WTC11 (cell line): Measurements from ENCODE around the gene P2RX3. TPM values are rescaled to one million over a fixed set of nuclear protein-coding genes. Genes with fewer than 3 reads are reported as not detected.

Experiments used
- ATAC-seq: fragments of 200-7000 bp; cut with Tn5 transposase; 2 replicates; pipeline ENCODE4 v1.10.0; 2021; ENCODE audit warnings: mild to moderate bottlenecking, moderate library complexity
- CTCF ChIA-PET: fragments of 300-600 bp; sonication (Branson Sonifier 250); formaldehyde crosslinking; loops from one replicate; lab custom pipeline; 2021; ENCODE audit warnings: antibody characterized with exemption; lab: Charles Lee
- POLR2A ChIA-PET: fragments of 350-600 bp; sonication (Branson Sonifier 250); formaldehyde crosslinking; loops from one replicate; lab custom pipeline; 2021; ENCODE audit warnings: antibody characterized with exemption; lab: Charles Lee
- DNase-seq: peaks from one replicate; pipeline ENCODE4 v3.0.0; 2021; ENCODE audit warnings: low spot score
- H3K27ac Mint-ChIP-seq: 2 replicates; pipeline ENCODE4 v1.8.0; 2021; ENCODE audit warnings: mixed read lengths
- H3K27me3 Mint-ChIP-seq: 2 replicates; pipeline ENCODE4 v1.8.0; 2021; ENCODE audit warnings: low read depth, mild to moderate bottlenecking, moderate library complexity, mixed read lengths
- H3K36me3 Mint-ChIP-seq: 2 replicates; pipeline ENCODE4 v1.8.0; 2021; ENCODE audit warnings: mixed read lengths
- H3K4me1 Mint-ChIP-seq: 2 replicates; pipeline ENCODE4 v1.8.0; 2022; ENCODE audit warnings: mixed read lengths
- H3K4me3 Mint-ChIP-seq: 2 replicates; pipeline ENCODE4 v1.8.0; 2021; ENCODE audit warnings: mild to moderate bottlenecking, moderate library complexity, mixed read lengths
- H3K9me3 Mint-ChIP-seq: 2 replicates; pipeline ENCODE4 v1.8.0; 2021; ENCODE audit warnings: mixed read lengths
- ATF1 ChIP-seq: sonication (generic); formaldehyde crosslinking; IDR thresholded peaks from 2 replicates; pipeline ENCODE4 v1.8.1; 2023; ENCODE audit warnings: mild to moderate bottlenecking, moderate library complexity, missing genetic modification reagents
- ELF4 ChIP-seq: sonication (generic); formaldehyde crosslinking; IDR thresholded peaks from 2 replicates; pipeline ENCODE4 v1.8.1; 2022; ENCODE audit warnings: low read depth, mild to moderate bottlenecking, moderate library complexity, missing genetic modification reagents
- MYBL2 ChIP-seq: sonication (generic); formaldehyde crosslinking; IDR thresholded peaks from 2 replicates; pipeline ENCODE4 v1.8.1; 2023; ENCODE audit warnings: mild to moderate bottlenecking, moderate library complexity, missing genetic modification reagents
- NFATC4 ChIP-seq: fragments of 250-450 bp; sonication (Bioruptor Pico); IDR thresholded peaks from 2 replicates; pipeline ENCODE4 v1.9.0; 2021; ENCODE audit warnings: mild to moderate bottlenecking
- NR3C1 ChIP-seq: sonication (generic); formaldehyde crosslinking; conservative IDR thresholded peaks from 2 replicates; pipeline ENCODE4 v1.8.1; 2023; ENCODE audit warnings: low read depth, mild to moderate bottlenecking, missing genetic modification reagents
- ZNF219 ChIP-seq: sonication (generic); formaldehyde crosslinking; IDR thresholded peaks from 2 replicates; pipeline ENCODE4 v1.8.0; 2023; ENCODE audit warnings: missing genetic modification reagents, mild to moderate bottlenecking, borderline replicate concordance
- ZNF671 ChIP-seq: fragments of 250-450 bp; sonication (Bioruptor Pico); IDR thresholded peaks from 2 replicates; pipeline ENCODE4 v1.8.0; 2021; ENCODE audit warnings: mild to moderate bottlenecking
- total RNA-seq: library from RNA; stranded (reverse); gene quantifications from 3 replicates; pipeline ENCODE4 v1.2.3, GENCODE V29; 2021
- TF ChIP-seq, protein P1 (sequence below): sonication (generic); formaldehyde crosslinking; IDR thresholded peaks from 2 replicates; pipeline ENCODE4 v1.8.1; 2022; ENCODE audit warnings: low read depth, missing genetic modification reagents, borderline replicate concordance
- TF ChIP-seq, protein P2 (sequence below): sonication (generic); formaldehyde crosslinking; IDR thresholded peaks from 2 replicates; pipeline ENCODE4 v1.8.0; 2023; ENCODE audit warnings: missing genetic modification reagents
- TF ChIP-seq, protein P3 (sequence below): fragments of 250-450 bp; sonication (Bioruptor Pico); IDR thresholded peaks from 2 replicates; pipeline ENCODE4 v1.9.0; 2021; ENCODE audit warnings: mild to moderate bottlenecking
- TF ChIP-seq, protein P4 (sequence below): sonication (generic); formaldehyde crosslinking; IDR thresholded peaks from 2 replicates; pipeline ENCODE4 v1.8.1; 2023; ENCODE audit warnings: mild to moderate bottlenecking, missing genetic modification reagents
- TF ChIP-seq, protein P5 (sequence below): sonication (generic); formaldehyde crosslinking; IDR thresholded peaks from 2 replicates; pipeline ENCODE4 v1.8.1; 2023; ENCODE audit warnings: mild to moderate bottlenecking, missing genetic modification reagents, moderate library complexity

The P2RX3 gene
- total RNA-seq, 1 experiment from 2014 or later, result 0.26 TPM

DNA sequence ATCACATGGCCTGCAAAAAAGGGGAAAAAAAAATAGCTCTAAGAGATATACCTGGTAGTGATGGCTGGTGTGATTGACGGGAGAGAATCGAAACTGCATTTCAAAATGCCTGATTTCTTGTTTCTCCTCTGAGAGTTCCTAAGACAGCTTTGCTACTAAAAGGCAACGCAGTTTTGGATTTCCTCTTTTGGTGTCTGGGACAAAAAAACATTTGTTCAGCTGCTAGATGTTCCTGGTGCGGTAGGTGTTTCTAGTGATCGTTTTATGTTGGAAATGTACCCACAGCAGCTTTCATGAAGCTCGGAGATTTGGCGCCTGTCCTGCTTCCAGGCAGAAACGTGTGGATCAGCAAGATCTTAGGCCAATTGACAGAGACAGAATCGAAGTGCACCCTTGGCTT is 18.1 kb downstream of the P2RX3 start (continued):
- TF ChIP-seq, protein P1, sequence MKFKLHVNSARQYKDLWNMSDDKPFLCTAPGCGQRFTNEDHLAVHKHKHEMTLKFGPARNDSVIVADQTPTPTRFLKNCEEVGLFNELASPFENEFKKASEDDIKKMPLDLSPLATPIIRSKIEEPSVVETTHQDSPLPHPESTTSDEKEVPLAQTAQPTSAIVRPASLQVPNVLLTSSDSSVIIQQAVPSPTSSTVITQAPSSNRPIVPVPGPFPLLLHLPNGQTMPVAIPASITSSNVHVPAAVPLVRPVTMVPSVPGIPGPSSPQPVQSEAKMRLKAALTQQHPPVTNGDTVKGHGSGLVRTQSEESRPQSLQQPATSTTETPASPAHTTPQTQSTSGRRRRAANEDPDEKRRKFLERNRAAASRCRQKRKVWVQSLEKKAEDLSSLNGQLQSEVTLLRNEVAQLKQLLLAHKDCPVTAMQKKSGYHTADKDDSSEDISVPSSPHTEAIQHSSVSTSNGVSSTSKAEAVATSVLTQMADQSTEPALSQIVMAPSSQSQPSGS (CRISPR knock-in tag), result no peak

DNA sequence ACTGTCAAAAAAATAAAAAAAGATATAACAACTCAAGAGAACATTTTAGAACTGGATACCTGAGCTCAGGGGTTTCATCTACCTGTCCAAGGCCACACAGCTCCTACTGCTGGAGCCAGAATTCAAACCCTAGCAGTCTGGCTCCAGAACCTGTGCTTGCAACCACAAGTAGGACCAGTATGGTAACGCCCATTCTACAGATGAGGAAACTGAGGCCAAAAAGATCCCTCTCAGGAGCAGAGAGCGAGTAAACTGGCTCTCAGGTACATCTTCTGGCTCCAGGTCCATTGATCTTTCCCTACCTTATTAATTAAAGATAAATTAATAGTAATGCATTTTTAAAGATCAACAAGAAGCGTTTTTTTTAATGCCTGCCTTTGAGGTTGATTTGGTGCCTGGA is 19.2 kb downstream of the P2RX3 start:
- H3K27me3 Mint-ChIP-seq, result peaks cover 5% of the 10 kb centered on the region; the same call in 1 of the 2 replicates
- ChIA-PET CTCF (interaction anchor here (1.0 to 3.9 kb wide), 7 partner anchors 7 to 100 kb away, joined by 3 to 15 read pairs (median 5); no protein-coding TSS in a partner anchor), POLR2A (no interaction called here)
- no peak overlapping the region for H3K4me3 Mint-ChIP-seq
- no peak for DNase-seq
- no peak overlapping the region for H3K27ac Mint-ChIP-seq
- H3K9me3 Mint-ChIP-seq, result no peaks in the 10 kb centered on the region
- H3K36me3 Mint-ChIP-seq, result no peaks in the 10 kb centered on the region
- TF ChIP-seq ZNF671 (CRISPR knock-in tag), result no peak
- TF ChIP-seq, protein P1 (CRISPR knock-in tag), result no peak
- TF ChIP-seq, protein P2, sequence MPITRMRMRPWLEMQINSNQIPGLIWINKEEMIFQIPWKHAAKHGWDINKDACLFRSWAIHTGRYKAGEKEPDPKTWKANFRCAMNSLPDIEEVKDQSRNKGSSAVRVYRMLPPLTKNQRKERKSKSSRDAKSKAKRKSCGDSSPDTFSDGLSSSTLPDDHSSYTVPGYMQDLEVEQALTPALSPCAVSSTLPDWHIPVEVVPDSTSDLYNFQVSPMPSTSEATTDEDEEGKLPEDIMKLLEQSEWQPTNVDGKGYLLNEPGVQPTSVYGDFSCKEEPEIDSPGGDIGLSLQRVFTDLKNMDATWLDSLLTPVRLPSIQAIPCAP (CRISPR knock-in tag), result no peak
- TF ChIP-seq, protein P3, sequence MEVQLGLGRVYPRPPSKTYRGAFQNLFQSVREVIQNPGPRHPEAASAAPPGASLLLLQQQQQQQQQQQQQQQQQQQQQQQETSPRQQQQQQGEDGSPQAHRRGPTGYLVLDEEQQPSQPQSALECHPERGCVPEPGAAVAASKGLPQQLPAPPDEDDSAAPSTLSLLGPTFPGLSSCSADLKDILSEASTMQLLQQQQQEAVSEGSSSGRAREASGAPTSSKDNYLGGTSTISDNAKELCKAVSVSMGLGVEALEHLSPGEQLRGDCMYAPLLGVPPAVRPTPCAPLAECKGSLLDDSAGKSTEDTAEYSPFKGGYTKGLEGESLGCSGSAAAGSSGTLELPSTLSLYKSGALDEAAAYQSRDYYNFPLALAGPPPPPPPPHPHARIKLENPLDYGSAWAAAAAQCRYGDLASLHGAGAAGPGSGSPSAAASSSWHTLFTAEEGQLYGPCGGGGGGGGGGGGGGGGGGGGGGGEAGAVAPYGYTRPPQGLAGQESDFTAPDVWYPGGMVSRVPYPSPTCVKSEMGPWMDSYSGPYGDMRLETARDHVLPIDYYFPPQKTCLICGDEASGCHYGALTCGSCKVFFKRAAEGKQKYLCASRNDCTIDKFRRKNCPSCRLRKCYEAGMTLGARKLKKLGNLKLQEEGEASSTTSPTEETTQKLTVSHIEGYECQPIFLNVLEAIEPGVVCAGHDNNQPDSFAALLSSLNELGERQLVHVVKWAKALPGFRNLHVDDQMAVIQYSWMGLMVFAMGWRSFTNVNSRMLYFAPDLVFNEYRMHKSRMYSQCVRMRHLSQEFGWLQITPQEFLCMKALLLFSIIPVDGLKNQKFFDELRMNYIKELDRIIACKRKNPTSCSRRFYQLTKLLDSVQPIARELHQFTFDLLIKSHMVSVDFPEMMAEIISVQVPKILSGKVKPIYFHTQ (CRISPR knock-in tag), result no peak
- TF ChIP-seq NR3C1 (CRISPR knock-in tag), result no peak
- no peak for TF ChIP-seq ELF4 (CRISPR knock-in tag)
- no peak for TF ChIP-seq MYBL2 (CRISPR knock-in tag)
- no peak for TF ChIP-seq ATF1 (CRISPR knock-in tag)
- TF ChIP-seq, protein P4, sequence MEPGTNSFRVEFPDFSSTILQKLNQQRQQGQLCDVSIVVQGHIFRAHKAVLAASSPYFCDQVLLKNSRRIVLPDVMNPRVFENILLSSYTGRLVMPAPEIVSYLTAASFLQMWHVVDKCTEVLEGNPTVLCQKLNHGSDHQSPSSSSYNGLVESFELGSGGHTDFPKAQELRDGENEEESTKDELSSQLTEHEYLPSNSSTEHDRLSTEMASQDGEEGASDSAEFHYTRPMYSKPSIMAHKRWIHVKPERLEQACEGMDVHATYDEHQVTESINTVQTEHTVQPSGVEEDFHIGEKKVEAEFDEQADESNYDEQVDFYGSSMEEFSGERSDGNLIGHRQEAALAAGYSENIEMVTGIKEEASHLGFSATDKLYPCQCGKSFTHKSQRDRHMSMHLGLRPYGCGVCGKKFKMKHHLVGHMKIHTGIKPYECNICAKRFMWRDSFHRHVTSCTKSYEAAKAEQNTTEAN (CRISPR knock-in tag), result no peak
- TF ChIP-seq NFATC4 (CRISPR knock-in tag), result no peak
- H3K4me1 Mint-ChIP-seq, result peaks cover 13% of the 10 kb centered on the region
- no peak for ATAC-seq

DNA sequence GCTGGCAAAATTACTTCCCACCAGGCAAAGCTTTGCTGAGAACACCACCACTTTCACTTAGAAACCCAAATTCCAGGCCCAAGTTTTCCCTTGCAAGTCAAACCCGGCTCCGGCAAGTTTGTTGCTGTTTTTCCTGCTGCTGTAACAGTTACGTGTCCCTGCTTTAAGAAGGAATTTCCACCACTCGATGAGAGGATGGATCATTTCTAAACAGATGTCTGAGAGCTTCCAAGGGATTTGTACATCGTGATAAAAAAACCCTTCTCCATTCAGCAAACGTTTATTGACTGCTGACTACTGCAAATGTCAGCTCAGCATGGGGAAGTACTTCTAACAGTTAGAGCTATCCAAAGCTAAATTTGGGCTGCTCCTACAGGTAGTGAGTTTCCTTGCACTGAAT is 19.7 kb downstream of the P2RX3 start:
- no peak overlapping the region for H3K27ac Mint-ChIP-seq
- H3K4me3 Mint-ChIP-seq, result no peak overlapping the region
- CTCF ChIA-PET, result interaction anchor here (1.1 to 3.9 kb wide), 4 partner anchors 8 to 100 kb away, joined by 5 to 15 read pairs (median 9); no protein-coding TSS in a partner anchor
- no peaks in the 10 kb centered on the region for H3K9me3 Mint-ChIP-seq
- peaks cover 13% of the 10 kb centered on the region for H3K4me1 Mint-ChIP-seq
- H3K36me3 Mint-ChIP-seq, result no peaks in the 10 kb centered on the region
- POLR2A ChIA-PET, result no interaction called here
- peaks cover 6% of the 10 kb centered on the region; the same call in 1 of the 2 replicates for H3K27me3 Mint-ChIP-seq
- DNase-seq, result no peak
- no peak for ATAC-seq
- TF ChIP-seq, protein P5, sequence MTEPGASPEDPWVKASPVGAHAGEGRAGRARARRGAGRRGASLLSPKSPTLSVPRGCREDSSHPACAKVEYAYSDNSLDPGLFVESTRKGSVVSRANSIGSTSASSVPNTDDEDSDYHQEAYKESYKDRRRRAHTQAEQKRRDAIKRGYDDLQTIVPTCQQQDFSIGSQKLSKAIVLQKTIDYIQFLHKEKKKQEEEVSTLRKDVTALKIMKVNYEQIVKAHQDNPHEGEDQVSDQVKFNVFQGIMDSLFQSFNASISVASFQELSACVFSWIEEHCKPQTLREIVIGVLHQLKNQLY (CRISPR knock-in tag), result no peak
- TF ChIP-seq ZNF219 (CRISPR knock-in tag), result no peak
